IPS DF 6.9 (cell line): Measurements from ENCODE around the gene ASB7.

Experiments
- DNase-seq: peaks from one replicate; pipeline ENCODE4 v3.0.0-alpha.2; 2013; ENCODE audit warnings: low read depth, low spot score
- H3K27ac ChIP-seq: one replicate; pipeline ENCODE4 v1.5.1; 2013; ENCODE audit warnings: low read length, control low read depth
- H3K27me3 ChIP-seq: 2 replicates; pipeline ENCODE4 v1.6.1; 2013; ENCODE audit warnings: mild to moderate bottlenecking, low read length; ENCODE audit not compliant: control insufficient read depth, insufficient read depth
- H3K36me3 ChIP-seq: 2 replicates; pipeline ENCODE4 v1.6.1; 2013; ENCODE audit warnings: low read length; ENCODE audit not compliant: control insufficient read depth, insufficient read depth
- H3K4me1 ChIP-seq: 2 replicates; pipeline ENCODE4 v1.6.1; 2013; ENCODE audit warnings: low read length; ENCODE audit not compliant: control insufficient read depth, insufficient read depth
- H3K4me3 ChIP-seq: 2 replicates; pipeline ENCODE4 v1.5.1; 2013; ENCODE audit warnings: mild to moderate bottlenecking, low read length
- H3K9me3 ChIP-seq: 2 replicates; pipeline ENCODE4 v1.6.1; 2013; ENCODE audit warnings: low read length, inconsistent platforms; ENCODE audit not compliant: control insufficient read depth, insufficient read depth
- WGBS: extraction: QIAGEN DNeasy Blood & Tissue Kit; methylation state at CpG from one replicate; pipeline ENCODE4 v1.1.7; 2013; ENCODE audit warnings: mixed read lengths, missing lambda C conversion rate; ENCODE audit not compliant: insufficient read length, insufficient coverage; 5-methylcytosine and 5-hydroxymethylcytosine counted together

Gene ASB7

GRCh38 chr15:100648951-100649350 lies 46.6 kb downstream of the ASB7 start:
- Histone ChIP-seq H3K4me1 (no peaks in the 10 kb centered on the region), H3K36me3 (no peaks in the 10 kb centered on the region), H3K27ac (no peak overlapping the region), H3K27me3 (no peaks in the 10 kb centered on the region), H3K9me3 (no peaks in the 10 kb centered on the region), H3K4me3 (no peak overlapping the region)
- DNase-seq = no peak
- WGBS = no CpG with 5 or more reads among the region's 8 CpGs

DNA sequence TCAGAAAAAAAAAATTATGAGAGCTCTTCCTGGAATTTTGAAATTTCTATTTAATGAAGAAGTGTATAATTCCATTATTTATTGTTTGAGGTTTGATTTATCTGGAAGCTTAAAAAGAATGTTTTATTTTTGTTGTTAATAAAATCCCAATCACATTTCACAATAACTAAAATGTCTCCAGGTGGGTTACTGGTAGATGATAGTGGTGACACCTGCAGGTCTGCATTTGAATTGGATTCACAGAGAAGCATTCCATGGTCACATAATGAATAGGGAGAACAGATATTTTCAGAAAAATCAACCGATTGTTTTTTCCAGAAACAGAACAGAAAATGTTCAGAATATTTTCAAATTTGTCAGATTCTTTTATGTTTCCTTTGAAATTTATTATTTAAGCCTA lies 48.3 kb downstream of the ASB7 start:
- no peak for DNase-seq
- no CpG with 5 or more reads among the region's 1 CpG for WGBS
- no peak overlapping the region for H3K4me3 ChIP-seq

DNA sequence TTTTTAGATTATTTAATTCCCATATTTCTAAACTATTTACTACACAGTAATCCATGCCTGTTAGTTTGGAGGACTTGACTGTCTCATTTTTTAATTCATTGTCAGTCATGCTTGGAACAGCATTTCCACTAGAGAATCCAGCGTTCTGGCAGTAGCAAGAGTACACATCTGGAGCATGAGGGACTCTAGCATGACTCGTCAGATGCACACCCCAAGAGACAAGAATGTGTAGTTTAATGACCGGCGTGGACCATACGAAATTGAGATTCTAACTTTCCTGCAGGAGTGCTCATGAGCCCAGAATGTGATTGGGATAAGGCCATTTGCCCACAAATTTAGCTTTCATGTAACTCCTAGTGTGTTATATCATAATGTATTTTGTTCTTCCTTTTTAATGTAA lies 48.9 kb downstream of the ASB7 start:
- H3K36me3 ChIP-seq = no peaks in the 10 kb centered on the region
- H3K9me3 ChIP-seq = no peaks in the 10 kb centered on the region
- no peaks in the 10 kb centered on the region for H3K4me1 ChIP-seq
- no peak overlapping the region for H3K27ac ChIP-seq
- H3K27me3 ChIP-seq = no peaks in the 10 kb centered on the region
- H3K4me3 ChIP-seq = no peak overlapping the region
- WGBS = no CpG with 5 or more reads among the region's 5 CpGs
- no peak for DNase-seq

More for the DNA sequence above, 48.3 kb downstream of the ASB7 start:
- no peaks in the 10 kb centered on the region for H3K36me3 ChIP-seq
- no peaks in the 10 kb centered on the region for H3K4me1 ChIP-seq
- H3K27me3 ChIP-seq = no peaks in the 10 kb centered on the region
- no peak overlapping the region for H3K27ac ChIP-seq
- H3K9me3 ChIP-seq = no peaks in the 10 kb centered on the region

- no peak overlapping the region for H3K27ac ChIP-seq
- H3K9me3 ChIP-seq = no peaks in the 10 kb centered on the region
- no peaks in the 10 kb centered on the region for H3K36me3 ChIP-seq
- no peaks in the 10 kb centered on the region for H3K27me3 ChIP-seq
- H3K4me3 ChIP-seq = no peak overlapping the region
- no CpG with 5 or more reads among the region's 2 CpGs for WGBS
- H3K4me1 ChIP-seq = no peaks in the 10 kb centered on the region
- no peak for DNase-seq
Measured at GRCh38 chr15:100652116-100652515, 49.7 kb downstream of the ASB7 start.

DNA sequence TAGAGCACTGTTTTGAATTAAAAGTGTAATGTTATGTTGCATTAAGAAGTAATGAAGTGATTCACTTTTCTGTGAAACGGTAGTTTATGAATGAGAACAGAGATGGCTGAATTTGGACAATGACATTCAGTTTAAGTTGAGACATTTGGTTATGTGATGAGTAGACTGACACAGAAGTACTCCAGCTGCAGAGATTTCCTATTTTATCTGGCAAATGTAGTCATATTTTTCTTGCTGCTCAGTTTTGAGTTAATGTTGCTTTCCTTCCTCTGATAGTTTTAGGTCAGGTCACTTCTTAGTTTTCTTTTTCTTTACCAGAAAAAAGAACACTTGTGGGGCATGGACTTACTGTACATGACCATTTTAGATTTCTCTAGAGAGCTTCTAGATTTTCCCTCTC lies 51.2 kb downstream of the ASB7 start:
- Histone ChIP-seq H3K27ac (no peak overlapping the region), H3K27me3 (no peaks in the 10 kb centered on the region), H3K36me3 (no peaks in the 10 kb centered on the region), H3K4me1 (no peaks in the 10 kb centered on the region), H3K4me3 (no peak overlapping the region), H3K9me3 (no peaks in the 10 kb centered on the region)
- WGBS = 100% methylated on average over 1 of the region's 1 CpG
- DNase-seq = no peak

DNA sequence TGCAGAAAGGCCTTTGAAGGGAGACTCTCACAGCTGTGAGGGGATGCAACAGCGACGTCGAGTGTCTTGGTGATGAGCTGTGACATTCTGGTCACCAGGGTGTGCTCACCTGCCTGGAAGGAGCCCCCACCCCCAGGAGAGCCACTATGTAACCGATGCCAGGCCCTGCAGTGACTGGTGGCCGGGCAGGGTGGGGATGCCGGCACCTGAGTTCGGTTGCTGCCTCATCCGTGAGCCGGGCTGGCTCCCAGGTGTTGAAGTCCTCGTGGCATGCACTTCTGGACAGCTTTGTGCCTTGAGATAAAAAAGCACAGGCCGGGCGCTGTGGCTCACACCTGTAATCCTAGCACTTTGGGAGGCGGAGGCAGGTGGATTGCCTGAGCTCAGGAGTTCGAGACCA lies 56.5 kb downstream of the ASB7 start:
- Histone ChIP-seq H3K4me1 (no peaks in the 10 kb centered on the region), H3K36me3 (no peaks in the 10 kb centered on the region), H3K27ac (no peak overlapping the region), H3K27me3 (no peaks in the 10 kb centered on the region), H3K4me3 (no peak overlapping the region), H3K9me3 (no peaks in the 10 kb centered on the region)
- no peak for DNase-seq
- no CpG with 5 or more reads among the region's 14 CpGs for WGBS

GRCh38 chr15:100661156-100661555 lies 58.8 kb downstream of the ASB7 start:
- Histone ChIP-seq H3K4me1 (no peaks in the 10 kb centered on the region), H3K27me3 (no peaks in the 10 kb centered on the region), H3K4me3 (no peak overlapping the region), H3K27ac (no peak overlapping the region), H3K9me3 (no peaks in the 10 kb centered on the region), H3K36me3 (no peaks in the 10 kb centered on the region)
- no CpG with 5 or more reads among the region's 10 CpGs for WGBS
- DNase-seq = no peak

DNA sequence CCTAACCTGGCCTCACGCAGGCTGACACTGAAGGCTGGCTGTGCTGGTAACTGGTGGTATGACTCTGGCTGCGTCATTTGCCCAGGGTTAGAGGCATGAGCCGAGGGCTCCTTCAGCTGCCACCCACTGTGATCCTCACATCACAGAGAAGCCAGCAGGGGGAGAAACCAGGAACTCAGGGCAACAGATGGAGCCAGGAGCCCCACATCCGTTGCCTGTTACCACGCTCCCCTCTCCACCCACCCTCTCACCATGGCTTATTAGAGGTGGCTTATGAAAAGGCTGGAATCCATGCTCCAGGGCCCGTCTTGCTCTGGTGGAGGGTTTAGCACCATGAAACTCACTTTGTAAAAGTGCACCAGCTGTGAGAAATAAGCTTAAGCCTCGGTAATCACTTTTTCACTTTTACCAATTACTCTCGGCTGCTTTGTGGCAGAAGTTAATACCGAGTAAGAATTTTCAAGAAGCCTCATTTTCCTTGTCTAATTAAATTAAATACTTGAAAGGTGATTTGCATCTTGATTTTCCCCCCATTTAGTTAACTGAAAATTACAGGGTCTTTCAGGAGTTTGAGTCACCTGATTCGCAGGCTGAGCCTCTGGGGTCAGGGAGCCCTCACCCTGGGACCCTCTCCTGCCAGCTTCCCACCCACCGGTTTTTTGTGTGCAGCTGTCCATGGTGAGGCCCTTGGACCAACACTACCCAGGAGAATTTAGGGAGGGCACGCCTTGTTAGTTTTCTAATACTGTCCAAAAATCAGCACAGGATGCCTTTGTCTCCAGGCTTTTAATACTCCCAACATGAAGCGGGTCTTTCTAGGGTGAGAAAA lies 60.9 kb downstream of the ASB7 start:
- Histone ChIP-seq H3K27ac (no peak overlapping the region), H3K9me3 (no peaks in the 10 kb centered on the region), H3K27me3 (no peaks in the 10 kb centered on the region), H3K4me3 (no peak overlapping the region), H3K36me3 (no peaks in the 10 kb centered on the region), H3K4me1 (0 out of 2 replicates have a peak, but pooled peaks cover under 1% of the 10 kb centered on the region)
- WGBS = no CpG with 5 or more reads among the region's 13 CpGs
- DNase-seq = peak; percentile 29

DNA sequence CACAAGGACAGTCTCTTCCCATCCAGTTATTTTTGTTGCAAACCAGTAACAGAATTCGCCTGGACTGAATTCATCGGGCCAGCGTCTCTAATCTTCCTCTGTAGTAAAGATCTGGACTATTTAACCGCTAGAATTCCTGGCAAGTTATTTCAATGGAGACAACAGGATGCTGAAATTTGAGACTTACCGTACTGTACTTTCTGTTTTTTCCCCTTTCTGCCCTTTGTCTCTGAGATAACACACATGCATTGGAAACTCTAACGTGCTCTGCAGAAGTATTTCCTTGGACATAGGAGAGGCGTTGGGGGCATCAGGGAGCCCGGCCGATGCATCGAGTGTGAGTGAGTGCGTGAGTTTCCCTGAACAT lies 61.5 kb downstream of the ASB7 start:
- no peak for DNase-seq
- Histone ChIP-seq H3K9me3 (no peaks in the 10 kb centered on the region), H3K27me3 (no peaks in the 10 kb centered on the region), H3K4me1 (0 out of 2 replicates have a peak, but pooled peaks cover 1% of the 10 kb centered on the region), H3K27ac (no peak overlapping the region), H3K36me3 (no peaks in the 10 kb centered on the region), H3K4me3 (no peak overlapping the region)
- WGBS = no CpG with 5 or more reads among the region's 11 CpGs

DNA sequence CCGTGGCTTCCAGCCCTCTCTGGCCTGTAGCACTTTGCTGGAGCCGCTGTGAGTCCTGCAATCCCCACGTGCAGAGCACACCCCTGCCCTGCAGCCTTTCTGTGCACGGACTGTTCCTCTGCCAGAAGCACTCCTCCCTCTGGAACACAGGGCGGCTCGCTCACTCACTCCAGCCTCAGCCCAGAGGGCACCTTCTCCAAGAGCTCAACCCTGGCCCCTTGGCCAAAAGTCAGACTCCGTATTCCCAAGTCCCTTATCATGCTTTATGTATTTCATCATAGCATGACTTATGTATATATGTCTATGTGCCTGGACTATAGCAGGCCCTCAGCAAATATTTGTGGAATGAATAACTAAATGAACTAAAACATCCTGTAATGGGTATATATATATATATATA lies 63.2 kb downstream of the ASB7 start:
- H3K9me3 ChIP-seq = no peaks in the 10 kb centered on the region
- H3K27ac ChIP-seq = no peak overlapping the region
- no peak for DNase-seq
- 0 out of 2 replicates have a peak, but pooled peaks cover 1% of the 10 kb centered on the region for H3K4me1 ChIP-seq
- no CpG with 5 or more reads among the region's 7 CpGs for WGBS
- H3K4me3 ChIP-seq = no peak overlapping the region
- H3K36me3 ChIP-seq = no peaks in the 10 kb centered on the region
- no peaks in the 10 kb centered on the region for H3K27me3 ChIP-seq
